PC-3 (cell line): ENCODE measurements around the gene EME2.

Experiments
- CTCF ChIP-seq: fragments of 300-600 bp; sonication (generic); conservative IDR thresholded peaks from 2 replicates; pipeline ENCODE4 v1.5.1; 2017; ENCODE audit warnings: antibody characterized with exemption, low read depth, mild to moderate bottlenecking, low read length
- EZH2 ChIP-seq: fragments of 300-600 bp; sonication (generic); IDR thresholded peaks from one replicate; pipeline ENCODE4 v1.6.1; 2017; ENCODE audit warnings: antibody characterized with exemption, mild to moderate bottlenecking, low read length; ENCODE audit not compliant: unreplicated experiment
- EZH2phosphoT487 ChIP-seq: fragments of 300-600 bp; sonication (generic); IDR thresholded peaks from 2 replicates; pipeline ENCODE4 v1.6.1; 2018; ENCODE audit warnings: mild to moderate bottlenecking, antibody characterized with exemption, low read length, borderline replicate concordance

- TF ChIP-seq CTCF (no peak), EZH2 (no peak), EZH2phosphoT487 (no peak)
Observed at GRCh38 chr16:1782408-1783264, 10.0 kb downstream of the EME2 start, which contains the start of the genes NUBP2 and SPSB3.
